ENCODE data around the gene FBXL19.

The FBXL19 gene

GRCh38 chr16:30947541-30947858 lies 24.1 kb downstream of the FBXL19 start:
- no peak for DNase-seq (ENCODE audit: low read depth)

- DNase-seq (ENCODE audit: low read depth) = peak; percentile 98
Measured at GRCh38 chr16:30947859-30948666, 24.7 kb downstream of the FBXL19 start.

DNA sequence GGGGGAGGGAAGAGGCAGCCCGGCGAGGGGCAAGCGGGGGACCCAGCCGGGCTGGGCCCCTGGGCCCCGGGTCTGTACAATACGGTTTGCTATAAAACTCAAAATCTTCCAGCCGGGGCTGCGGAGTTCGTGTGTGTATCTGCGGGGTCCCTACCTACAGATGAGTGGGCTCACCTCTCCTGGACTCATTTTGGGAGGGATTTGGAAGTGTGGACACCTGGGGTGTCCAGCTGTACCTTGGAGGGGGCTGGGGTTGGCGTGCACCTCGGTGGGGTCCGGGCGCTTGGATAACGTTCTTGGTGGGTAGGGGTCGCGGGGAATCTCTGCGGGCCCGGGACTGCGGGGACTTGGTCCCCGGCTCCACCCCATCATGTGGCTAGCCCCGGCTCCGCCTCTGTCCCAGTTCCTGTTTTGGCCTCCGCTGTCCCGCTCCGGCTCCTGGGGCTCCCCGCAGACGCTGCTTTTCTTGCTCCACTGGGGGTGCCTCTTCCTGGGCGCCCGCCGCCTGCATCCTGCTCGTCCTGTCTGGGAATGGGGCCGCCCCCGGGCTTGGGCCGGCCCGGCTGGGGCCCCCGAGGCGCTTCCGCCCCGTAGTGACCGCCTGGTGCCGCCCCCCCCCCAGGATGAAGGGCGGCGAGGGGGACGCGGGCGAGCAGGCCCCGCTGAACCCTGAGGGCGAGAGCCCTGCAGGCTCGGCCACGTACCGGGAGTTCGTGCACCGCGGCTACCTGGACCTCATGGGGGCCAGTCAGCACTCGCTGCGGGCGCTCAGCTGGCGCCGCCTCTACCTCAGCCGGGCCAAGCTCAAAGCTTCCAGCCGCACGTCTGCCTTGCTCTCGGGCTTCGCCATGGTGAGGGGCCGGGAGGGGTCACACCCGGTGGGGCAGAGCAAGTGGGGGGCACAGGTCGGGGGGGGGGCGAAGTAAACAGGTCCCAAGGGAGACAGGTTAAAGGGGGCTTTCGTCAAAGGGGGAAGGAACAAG lies 25.6 kb downstream of the FBXL19 start, which contains the start of gene ORAI3:
Gene ORAI3, plus strand, starts transcription at position 402 of the 983 bp plus-strand sequence. Its CDS starts 222 bp downstream, at position 624.
- DNase-seq (ENCODE audit: low read depth) = peak; percentile 74

GRCh38 chr16:30949650-30950515 lies 26.5 kb downstream of the FBXL19 start:
- DNase-seq (ENCODE audit: low read depth) = peak; percentile 86

DNA sequence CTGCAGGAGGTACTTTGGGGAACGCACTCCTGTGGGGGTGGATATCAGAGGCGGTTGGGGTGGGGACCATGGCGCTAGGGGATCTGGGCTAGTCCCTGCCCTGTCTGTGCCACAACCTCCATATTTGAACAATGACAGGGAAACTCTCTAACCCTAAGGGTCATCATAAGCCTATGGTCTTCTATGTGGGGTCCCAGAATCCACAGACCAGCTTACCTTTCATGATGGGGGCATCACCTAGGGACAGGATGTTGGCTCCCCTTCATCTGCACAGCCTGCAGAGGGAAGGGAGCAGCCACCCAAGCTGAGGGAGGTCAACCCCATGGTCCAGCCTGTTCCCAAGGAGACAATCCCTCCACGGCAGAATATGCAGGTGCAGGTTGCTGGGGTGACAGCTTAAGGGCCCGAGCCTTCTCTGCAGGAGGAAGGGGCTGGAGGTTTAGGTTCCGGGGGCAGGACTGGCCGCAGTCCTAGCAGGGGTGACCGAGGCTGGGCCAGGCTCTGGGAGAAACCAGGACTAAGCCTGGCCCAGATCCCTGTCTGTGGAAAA lies 27.2 kb downstream of the FBXL19 start:
- no peak for DNase-seq (ENCODE audit: low read depth)

DNA sequence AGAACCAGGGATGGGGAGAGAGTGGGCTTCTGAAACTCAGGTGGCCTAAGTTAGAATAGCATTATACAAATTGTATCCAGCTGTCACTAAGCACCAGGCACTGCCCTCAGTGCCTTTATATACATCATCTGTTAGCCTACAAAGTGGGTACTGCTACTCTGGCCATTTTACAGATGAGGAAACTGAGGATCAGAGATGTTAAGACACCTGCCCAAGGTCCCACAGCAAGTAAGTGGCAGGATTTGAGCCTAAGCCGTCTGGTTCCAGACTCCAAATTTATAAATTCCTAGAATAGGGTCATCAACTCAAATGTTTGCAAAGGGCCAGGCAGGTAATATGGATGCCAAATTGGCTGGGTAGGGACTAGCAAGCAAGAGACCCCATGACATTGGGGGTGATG lies 27.8 kb downstream of the FBXL19 start:
- DNase-seq (ENCODE audit: low read depth) = no peak

GRCh38 chr16:30951750-30952149 lies 28.4 kb downstream of the FBXL19 start:
- peak; percentile 54 for DNase-seq (ENCODE audit: low read depth)

DNA sequence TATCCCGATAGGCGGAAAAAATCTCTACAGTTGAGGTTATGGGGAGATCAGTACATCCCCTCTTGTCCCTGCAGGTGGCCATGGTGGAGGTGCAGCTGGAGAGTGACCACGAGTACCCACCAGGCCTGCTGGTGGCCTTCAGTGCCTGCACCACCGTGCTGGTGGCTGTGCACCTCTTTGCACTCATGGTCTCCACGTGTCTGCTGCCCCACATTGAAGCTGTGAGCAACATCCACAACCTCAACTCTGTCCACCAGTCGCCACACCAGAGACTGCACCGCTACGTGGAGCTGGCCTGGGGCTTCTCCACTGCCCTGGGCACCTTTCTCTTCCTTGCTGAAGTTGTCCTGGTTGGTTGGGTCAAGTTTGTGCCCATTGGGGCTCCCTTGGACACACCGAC lies 29.7 kb downstream of the FBXL19 start:
- DNase-seq (ENCODE audit: low read depth) = no peak

GRCh38 chr16:30953511-30954124 lies 30.2 kb downstream of the FBXL19 start:
- peak; percentile 71 for DNase-seq (ENCODE audit: low read depth)

- no peak for DNase-seq (ENCODE audit: low read depth)
Measured at GRCh38 chr16:30954993-30955392, 31.6 kb downstream of the FBXL19 start.

DNA sequence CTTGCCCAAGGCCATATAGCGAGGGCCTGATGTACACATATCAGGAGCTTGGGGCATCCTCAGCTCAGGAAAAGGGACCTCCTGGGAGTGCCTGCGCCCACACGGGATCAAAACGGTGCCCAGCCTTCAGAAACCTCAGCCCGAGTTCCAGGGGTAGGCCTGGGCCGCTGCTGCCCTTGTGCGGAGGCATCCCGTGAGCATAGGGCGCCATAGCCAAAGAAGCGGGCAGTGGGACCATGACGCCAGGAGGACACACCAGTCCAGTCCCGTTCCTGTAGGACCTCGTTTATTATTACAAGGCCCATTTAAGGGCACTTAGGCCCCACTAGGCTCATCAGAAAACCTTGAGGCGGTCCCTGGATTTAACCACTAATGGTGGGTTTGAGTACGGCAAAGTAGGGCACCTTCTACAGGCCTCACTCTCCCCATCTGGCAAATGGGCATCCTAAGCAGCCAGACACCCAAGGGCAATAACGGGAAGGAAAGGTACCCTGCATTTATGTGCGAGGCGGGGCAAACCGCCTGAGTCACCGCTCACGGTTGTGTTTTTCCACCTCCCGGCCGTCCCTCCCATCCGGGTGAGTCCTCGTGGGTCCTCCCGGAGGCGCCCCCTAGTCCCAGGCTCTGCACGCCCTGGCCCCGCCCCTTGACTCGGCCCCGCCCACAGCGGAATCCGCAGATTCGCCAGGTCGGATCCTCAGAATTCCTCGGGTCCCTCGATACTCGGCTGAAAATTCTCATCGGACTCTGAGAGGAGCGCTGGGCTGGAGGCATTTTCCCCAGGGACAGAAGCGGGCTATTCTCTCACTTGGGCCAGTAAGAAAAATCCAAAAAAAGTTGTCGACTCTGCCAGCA lies 33.5 kb downstream of the FBXL19 start:
- peak; percentile 86 for DNase-seq (ENCODE audit: low read depth)

DNA sequence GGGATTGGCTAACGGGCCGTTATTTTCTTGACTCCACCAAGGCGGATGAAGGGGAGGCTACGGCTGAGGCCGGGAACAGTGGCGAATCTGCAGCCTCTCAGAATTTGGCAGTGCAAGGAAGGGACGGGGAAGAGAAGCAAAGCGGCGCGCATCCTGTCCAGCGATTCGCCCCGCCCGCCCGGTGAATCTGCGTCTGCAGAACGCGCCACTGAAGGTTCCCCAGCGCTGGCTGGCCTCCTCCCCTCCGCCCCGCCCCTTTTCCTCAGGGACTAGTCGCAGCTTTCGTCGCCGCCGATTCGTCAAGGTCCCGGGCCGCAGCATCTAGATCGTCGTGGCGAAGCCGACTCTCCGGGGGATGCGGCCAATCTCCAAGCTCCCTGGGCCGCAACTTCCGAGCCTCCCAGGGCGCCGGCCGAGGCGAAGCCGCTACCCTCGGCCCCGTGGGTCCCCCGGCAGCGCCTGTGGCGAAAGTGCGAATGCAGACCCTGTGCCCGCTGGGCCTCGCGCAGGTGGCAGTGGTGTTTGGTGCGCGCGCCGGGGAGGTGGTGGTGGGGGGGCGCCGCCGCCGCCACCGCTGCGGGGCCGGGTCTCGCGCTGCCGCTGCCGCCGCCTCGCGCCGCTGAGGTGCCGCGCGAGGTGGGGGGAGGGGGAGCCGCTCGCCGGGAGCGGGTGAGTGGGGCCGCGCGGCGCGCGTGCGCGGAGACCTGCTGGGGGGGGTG lies 34.2 kb downstream of the FBXL19 start, which contains the start of gene SETD1A:
Gene SETD1A, plus strand, starts transcription at position 299 of the 719 bp plus-strand sequence. CDS start 978 bp downstream, outside the sequence.
- DNase-seq (ENCODE audit: low read depth) = peak; percentile 95

DNA sequence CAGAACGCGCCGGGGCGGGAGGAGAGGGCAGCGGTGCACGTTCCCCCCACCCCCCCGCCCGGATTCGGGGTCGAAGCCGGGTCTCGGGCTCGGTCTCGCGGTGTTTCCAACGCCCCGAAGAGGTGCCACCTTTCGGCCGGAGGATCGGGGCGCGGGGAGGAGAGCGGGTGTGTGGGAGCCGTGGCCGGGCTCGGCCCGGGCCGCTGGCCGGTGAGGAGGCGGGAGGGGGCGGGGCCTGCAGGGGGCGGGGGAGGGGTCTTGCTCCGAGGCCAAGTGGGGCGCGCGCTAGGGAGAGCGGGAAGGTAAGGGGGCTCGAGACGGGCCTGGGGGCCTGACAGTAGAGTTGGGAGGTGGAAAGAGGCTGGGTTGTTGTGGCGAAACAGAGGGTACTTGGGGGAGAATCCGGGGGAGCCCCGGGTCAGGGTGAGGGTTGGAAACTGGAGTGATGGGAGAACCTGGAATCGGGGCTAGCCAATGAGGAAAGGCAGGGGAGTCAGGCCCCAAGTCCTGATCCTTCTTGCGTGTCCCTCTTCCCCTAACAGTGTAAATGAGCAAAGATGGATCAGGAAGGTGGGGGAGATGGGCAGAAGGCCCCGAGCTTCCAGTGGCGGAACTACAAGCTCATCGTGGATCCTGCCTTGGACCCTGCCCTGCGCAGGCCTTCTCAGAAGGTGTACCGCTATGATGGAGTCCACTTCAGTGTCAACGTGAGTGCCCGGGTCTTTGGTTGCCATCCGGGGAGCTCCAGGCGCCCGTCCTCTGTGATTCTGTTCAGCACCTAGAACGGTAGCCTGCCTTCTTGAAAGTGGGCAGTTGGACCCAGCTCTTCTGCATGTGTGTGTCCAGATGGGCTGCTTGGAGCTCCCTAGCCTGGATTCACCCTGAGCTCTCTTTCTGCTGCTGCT lies 35.1 kb downstream of the FBXL19 start:
- DNase-seq (ENCODE audit: low read depth) = peak; percentile 67

DNA sequence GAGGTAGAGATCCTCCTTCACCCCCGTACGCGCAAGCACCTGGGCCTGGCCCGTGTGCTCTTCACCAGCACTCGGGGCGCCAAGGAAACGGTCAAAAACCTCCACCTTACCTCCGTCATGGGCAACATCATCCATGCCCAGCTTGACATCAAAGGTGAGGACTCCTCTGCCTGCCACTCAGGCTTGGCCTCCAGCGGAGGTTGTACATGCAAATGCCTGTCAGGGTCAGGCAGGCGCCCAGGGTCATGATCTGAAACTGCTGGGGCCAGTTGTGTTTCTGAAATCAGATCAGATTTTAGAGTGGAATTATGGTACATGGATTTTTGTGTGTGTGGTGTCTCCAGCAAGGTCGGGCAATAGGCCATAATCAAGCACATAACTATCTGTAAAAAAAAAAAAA lies 38.0 kb downstream of the FBXL19 start:
- no peak for DNase-seq (ENCODE audit: low read depth)

DNA sequence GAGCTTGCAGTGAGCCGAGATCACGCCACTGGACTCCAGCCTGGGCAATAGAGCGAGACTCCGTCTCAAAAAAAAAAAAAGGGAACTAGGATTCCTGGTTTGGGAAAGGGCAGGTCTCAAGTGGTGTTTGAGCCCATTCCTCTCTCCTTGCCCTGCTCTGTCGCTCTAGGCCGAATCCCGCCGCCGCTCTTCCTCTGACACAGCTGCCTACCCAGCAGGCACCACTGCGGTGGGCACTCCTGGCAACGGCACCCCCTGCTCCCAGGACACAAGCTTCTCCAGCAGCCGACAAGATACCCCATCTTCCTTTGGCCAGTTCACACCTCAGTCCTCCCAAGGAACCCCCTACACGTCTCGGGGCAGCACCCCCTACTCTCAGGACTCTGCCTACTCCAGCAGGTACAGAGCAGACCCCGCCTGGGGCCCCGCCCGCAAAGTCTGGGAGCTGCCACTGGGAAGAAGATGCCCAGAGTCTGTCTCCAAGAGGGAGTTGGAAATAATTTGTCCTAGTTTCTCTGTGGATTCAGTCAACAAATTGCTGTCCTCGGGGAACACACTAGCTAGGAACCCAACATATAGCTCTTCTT lies 40.6 kb downstream of the FBXL19 start:
- DNase-seq (ENCODE audit: low read depth) = no peak

GRCh38 chr16:30964574-30965226 lies 41.3 kb downstream of the FBXL19 start:
- DNase-seq (ENCODE audit: low read depth) = no peak

DNA sequence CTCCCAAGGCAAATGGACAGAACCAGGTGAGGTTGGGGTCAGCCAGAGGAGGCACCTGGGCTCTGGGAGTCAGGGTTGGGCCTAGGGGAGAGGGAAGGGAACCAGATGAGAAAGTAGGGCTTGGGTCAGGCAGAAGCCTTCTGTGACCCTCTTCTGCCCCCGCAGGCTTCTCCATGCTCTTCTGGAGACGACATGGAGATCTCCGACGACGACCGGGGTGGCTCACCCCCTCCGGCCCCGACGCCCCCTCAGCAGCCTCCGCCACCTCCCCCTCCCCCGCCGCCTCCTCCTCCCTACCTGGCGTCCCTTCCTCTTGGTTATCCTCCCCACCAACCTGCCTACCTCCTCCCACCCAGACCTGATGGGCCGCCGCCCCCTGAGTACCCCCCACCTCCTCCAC lies 42.1 kb downstream of the FBXL19 start:
- DNase-seq (ENCODE audit: low read depth) = no peak
